ENCODE results near the gene NIPBL. TPM values are rescaled to one million over a fixed set of nuclear protein-coding genes. Genes with fewer than 3 reads are reported as not detected.
"Not testable (repeated sequence)": the region's sequence is repeated elsewhere in the genome, so short reads cannot be mapped to it uniquely, and the experiment has no call there.

Gene NIPBL
- total RNA-seq, 1 donor = 52.8 TPM

GRCh38 chr5:36944607-36945225 is 68.1 kb downstream of the NIPBL start:
- DNase-seq (ENCODE audit: low read depth in 2 of 3, low spot score in 2 of 3) = peak; percentile 9 to 87 (median 71)

DNA sequence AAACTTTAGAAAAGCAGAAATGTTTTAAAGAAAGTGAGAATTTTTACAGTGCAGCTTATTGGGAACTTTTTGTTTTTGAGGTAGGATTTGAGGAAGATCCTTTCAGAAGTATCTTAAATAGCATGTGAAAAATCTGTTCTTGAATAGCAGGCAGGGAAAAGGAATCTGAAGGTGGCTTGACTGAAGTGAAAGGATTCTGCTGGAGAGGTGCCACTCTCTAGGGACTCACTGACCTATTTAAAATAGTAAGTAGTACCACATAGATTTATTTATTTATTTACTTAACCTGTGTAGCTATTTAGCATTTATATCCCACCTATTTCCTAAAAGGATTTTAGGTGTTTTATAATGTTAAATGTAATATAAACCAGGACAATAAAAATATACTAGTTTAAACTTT is 69.1 kb downstream of the NIPBL start:
- DNase-seq (ENCODE audit: low read depth in 2 of 3, low spot score in 2 of 3) = no peak

GRCh38 chr5:36946101-36946500 is 69.5 kb downstream of the NIPBL start:
- no peak for DNase-seq (ENCODE audit: low read depth in 2 of 3, low spot score in 2 of 3)

DNA sequence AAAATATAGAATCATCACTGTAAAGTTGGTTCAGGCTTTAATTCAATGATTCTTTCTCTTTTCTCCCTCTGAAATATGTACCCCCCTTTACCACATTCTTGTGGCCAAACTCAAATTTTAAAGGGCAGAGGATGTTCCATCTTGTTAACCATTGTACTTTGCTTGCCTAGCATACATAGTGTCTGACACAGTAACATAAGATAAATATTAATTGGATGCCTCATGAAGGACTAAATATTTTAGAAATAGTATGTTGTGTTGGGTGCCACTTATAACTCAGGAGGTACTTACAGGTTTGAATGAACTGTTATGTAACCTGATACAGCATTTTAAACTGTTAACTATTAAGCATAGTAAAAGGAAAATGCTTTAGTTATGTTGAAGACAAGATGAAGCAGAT is 71.5 kb downstream of the NIPBL start:
- no peak for DNase-seq (ENCODE audit: low read depth in 2 of 3, low spot score in 2 of 3)

GRCh38 chr5:36948650-36949049 is 72.1 kb downstream of the NIPBL start:
- DNase-seq (ENCODE audit: low read depth in 2 of 3, low spot score in 2 of 3) = no peak

DNA sequence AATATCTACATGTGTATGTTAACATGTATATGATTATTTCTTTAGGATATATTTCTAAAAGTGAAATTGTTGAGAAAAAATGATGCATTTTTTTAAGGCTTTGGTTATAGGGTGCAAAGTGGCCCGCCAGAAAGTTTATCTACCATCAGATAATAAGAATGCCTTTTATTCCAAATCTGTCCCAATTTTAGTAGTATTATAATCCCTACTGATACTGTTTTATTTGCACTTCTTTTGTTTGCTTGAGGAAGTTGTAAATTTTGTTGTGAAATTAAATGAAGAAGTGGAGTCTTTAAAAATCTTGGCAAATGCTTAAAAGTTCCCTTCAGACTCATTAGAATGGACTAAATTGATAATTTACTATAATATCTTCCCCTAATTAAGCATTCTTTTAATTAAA is 73.0 kb downstream of the NIPBL start:
- no peak for DNase-seq (ENCODE audit: low read depth in 2 of 3, low spot score in 2 of 3)

- no peak for DNase-seq (ENCODE audit: low read depth in 2 of 3, low spot score in 2 of 3)
Observed at GRCh38 chr5:36950586-36951457, 74.3 kb downstream of the NIPBL start.

DNA sequence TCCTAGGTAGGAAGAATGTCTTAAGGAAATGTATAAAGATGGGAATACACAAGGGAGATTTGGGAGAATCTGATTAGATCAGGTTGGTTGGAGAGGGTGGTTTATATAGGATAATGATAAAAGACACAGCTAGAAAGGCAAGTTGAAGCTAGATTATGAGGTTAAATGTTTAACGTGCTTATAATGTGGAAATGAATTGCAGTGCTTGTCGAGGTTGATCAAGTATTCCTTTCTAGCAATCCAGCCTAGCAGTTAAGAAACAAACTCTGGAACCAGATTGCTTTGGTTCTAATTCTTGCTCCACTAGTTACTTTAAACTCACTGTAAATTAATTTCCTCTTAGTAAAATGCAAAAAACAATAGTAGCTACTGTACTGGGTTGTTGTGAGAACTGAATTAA is 76.5 kb downstream of the NIPBL start:
- DNase-seq (ENCODE audit: low read depth in 2 of 3, low spot score in 2 of 3) = no peak

- DNase-seq (ENCODE audit: low read depth in 2 of 3, low spot score in 2 of 3) = no peak
Observed at GRCh38 chr5:36957953-36958537, 81.5 kb downstream of the NIPBL start.

DNA sequence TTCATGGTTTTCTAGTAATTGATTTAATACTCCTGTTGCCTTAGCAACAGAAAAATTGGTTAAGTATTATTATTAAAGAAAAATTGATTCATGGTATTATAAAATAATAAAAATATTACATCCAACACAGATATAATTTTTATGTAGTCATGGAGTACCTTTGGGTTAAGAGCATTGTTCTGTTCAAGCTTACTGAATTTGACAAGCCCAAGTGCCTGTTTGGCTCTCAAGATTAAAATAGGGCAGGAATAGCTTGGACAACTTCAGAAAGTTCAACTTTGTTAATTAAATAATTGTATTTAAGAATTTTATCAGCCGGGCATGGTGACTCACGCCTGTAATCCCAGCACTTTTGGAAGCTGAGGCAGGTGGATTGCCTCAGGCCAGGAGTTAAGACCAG is 82.0 kb downstream of the NIPBL start:
- DNase-seq (ENCODE audit: low read depth in 2 of 3, low spot score in 2 of 3) = no peak

- no peak for DNase-seq (ENCODE audit: low read depth in 2 of 3, low spot score in 2 of 3)
Observed at GRCh38 chr5:36965179-36965578, 88.6 kb downstream of the NIPBL start.

GRCh38 chr5:36969700-36970395 is 93.3 kb downstream of the NIPBL start:
- no peak for DNase-seq (ENCODE audit: low read depth in 2 of 3, low spot score in 2 of 3)

DNA sequence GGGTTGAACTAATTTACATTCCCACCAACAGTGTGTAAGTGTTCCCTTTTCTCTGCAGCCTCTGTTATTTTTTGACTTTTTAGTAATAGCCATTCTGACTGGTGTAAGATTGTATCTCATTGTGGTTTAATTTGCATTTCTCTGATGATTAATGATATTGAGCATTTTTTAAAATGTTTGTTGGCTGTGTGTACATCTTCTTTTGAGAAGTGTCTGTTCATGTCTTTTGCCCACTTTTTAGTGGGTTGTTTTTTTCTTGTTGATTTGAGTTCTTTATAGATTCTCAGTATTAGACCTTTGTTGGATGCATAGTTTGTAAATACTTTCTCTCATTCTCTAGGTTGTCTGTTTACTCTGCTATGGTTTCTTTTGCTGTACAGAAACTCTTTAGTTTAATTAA is 101.6 kb downstream of the NIPBL start:
- no peak for DNase-seq (ENCODE audit: low read depth in 2 of 3, low spot score in 2 of 3)

DNA sequence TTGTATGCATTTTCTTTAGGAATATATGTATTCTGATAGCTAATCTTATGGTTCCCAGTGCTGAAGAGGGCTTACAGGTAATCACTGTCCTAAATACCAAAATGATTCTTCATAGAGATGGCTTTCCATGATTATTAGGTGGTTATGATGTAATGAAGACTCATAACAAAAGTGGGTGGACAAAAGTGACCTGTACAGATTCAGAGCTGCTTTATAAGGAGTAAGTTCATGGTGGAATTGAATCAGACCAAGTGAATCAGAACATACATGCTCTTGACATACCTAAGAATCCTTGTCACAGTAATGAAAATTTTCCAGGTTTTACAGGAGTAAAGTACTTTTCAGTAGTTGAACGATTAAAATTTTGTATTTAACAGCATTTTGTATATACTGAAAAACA is 105.6 kb downstream of the NIPBL start:
- no peak for DNase-seq (ENCODE audit: low read depth in 2 of 3, low spot score in 2 of 3)

DNA sequence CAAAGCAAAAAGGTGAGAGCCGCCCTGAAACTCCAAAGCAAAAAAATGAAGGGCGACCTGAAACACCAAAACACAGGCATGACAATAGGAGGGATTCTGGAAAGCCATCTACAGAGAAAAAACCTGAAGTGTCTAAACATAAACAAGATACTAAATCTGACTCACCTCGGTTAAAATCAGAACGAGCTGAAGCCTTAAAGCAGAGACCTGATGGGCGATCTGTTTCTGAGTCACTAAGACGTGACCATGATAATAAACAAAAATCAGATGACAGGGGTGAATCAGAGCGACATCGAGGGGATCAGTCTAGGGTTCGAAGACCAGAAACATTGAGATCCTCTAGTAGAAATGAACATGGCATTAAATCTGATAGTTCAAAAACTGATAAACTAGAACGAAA is 108.8 kb downstream of the NIPBL start:
- DNase-seq (ENCODE audit: low read depth in 2 of 3, low spot score in 2 of 3) = no peak

DNA sequence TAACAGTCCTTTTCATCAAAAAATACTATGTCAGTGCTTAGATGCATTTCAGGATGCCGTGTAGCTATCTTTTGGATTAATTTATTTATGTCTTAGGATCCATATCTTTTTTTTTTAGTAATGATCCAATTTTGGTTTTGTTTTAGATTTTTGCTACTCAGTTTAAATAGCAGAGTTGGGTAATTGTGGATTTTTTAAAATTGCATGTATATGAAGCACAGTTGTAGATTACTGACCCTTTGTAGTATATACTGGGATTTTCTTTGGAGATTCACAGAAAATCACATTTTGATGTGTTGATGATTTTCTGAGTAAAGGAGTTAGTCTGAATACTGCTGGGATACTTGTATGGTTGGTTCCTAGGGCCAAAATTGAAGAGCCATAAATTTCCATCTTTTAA is 111.8 kb downstream of the NIPBL start:
- no peak for DNase-seq (ENCODE audit: low read depth in 2 of 3, low spot score in 2 of 3)

GRCh38 chr5:36998578-36998977 is 122.0 kb downstream of the NIPBL start:
- DNase-seq (ENCODE audit: low read depth in 2 of 3, low spot score in 2 of 3) = no peak

DNA sequence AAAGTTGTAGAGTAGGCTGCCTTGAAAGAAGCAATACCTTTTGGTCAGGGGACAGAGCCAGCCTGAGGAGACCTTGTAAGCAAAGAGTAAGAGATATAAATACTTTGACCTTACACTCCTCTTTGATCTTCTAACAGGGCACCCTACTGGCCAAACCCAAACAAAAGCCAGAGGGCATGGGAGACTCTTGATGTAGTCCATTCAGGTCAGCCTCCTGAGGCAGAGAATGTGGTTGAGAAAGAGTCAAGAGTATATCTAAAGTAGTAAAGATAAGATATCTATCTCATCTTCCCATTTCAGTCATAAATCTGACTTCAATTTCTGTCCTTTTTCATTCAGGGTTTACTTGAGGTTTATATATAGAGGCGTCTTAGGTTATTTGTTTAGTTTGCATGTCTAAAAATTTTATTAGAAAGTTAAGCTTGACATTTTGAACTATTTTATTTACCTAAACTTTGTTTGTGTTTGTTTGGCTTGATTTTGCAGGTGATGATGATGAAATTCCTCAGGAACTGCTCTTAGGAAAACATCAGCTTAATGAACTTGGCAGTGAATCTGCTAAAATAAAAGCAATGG is 125.7 kb downstream of the NIPBL start:
- DNase-seq (ENCODE audit: low read depth in 2 of 3, low spot score in 2 of 3) = no peak

DNA sequence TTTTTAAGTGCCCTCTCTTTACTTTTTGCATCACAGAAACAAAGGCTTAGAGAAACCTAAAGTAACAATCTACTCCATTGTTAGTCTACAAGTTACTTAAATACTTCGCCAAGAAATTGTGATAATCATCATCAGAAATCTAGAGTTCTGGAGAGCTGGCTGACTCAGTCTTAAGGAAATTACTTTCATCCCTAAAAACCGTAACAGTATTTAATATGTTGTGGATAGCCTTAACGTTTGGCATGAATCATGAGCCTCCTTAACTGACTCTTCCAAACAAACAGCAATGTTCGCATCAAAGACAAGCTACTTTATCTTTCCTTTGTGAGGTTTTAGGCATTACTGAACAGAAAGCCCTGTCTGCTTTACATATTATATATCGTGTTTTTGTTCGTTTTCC is 128.7 kb downstream of the NIPBL start:
- DNase-seq (ENCODE audit: low read depth in 2 of 3, low spot score in 2 of 3) = no peak

GRCh38 chr5:37005946-37006540 is 129.5 kb downstream of the NIPBL start:
- peak in 2 of 3 donors; percentile 12 to 51 for DNase-seq (ENCODE audit: low read depth in 2 of 3, low spot score in 2 of 3)

GRCh38 chr5:37013181-37013580 is 136.6 kb downstream of the NIPBL start:
- not testable (repeated sequence) for DNase-seq (ENCODE audit: low read depth in 2 of 3, low spot score in 2 of 3)

All from hematopoietic multipotent progenitor cell (in vitro differentiated cells).